SH-SY5Y (cell line): ENCODE measurements around the gene CFAP299.

Experiments
- GATA2 ChIP-seq: IDR thresholded peaks from 2 replicates; pipeline ENCODE4 v1.6.1; 2011; ENCODE audit warnings: mild to moderate bottlenecking, low read depth, low read length
- GATA3 ChIP-seq: IDR thresholded peaks from 2 replicates; pipeline ENCODE4 v1.6.1; 2011; ENCODE audit warnings: low read depth, mild to moderate bottlenecking, low read length, moderate library complexity

DNA sequence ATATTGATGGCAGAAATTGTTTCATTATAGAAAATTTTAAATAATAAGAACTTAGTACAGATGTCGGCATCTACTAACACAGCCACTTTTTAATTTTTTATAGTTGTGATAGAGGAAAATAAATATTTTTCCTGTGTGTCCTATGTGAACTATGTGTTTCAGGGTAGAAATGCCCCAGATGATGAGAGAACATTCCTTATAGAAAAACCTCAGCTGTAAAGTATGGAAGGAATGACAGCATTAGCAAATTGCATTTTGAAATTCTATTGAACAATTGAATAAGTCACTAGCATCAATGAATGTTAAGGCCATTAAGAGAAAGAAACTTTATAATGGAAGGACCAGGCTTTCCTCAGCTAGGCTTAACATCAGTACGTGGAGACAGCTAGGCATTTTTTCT, 149.2 kb downstream of the CFAP299 start:
- TF ChIP-seq GATA2 (no peak), GATA3 (no peak)
